GM18907 (cell line): ENCODE data around the gene CCR2.

Experiments used
- ATAC-seq: cut with Tn5 transposase; IDR thresholded peaks from one replicate; pipeline ENCODE4 v1.9.1; 2021; ENCODE audit warnings: mild to moderate bottlenecking, moderate library complexity; ENCODE audit not compliant: unreplicated experiment

The CCR2 gene

DNA sequence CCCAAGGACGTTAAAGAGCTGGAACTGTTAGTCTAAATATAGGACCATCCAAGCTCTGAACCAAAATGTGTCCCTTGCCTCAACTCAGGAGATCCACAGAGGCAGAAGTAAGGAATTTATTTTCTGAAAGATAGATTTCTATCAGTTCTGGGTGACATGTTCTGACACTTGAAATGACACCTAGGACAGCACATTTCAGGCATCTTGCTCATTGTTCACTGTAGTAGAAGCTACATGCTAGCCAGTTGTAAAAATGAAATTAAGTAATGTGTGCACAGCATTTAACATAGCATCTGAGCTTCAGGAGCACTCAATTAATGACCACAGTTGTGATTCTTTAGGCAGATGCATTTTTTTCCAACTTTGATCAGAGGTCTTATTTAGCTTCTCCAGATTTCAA is 567 bp downstream of the CCR2 start:
- no peak for ATAC-seq

DNA sequence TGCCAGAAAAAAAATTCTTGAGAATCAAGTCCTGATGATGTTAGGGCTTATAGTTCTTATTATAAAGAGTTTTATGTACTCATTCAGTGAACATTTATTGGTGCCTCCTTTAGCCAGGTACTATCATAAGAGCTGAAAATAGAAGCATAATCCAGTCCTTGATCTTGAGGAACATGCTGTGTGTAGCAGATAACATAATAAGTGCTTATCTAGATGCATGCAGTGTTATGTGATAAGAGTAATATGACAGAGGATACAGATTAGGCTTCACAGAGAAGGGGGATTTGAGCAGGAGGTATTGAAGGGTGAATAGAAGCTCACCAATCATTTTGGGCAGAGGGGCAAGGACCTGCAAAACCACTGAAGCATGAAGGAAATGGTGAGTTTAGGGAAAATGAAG is 1.1 kb downstream of the CCR2 start:
- no peak for ATAC-seq

DNA sequence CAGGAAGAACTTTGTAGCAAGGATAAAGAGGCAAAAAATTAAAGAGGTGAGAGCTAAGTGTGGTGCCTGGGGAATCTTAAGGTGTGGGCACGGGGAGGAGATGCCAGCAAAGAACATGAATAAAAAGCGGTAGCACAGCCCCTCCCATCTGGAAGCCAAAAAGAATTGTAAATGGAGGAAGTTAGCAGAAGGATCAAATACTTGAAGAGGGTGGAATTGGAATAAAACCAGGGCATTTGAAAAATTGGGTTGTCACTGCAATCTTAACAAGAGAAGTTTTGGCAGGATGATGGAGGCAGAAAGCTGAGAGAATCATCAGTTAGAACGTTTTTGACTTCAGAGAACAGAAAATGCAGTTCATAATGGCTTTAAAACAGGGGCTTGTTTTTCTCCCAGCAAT is 2.4 kb downstream of the CCR2 start:
- ATAC-seq, result no peak

DNA sequence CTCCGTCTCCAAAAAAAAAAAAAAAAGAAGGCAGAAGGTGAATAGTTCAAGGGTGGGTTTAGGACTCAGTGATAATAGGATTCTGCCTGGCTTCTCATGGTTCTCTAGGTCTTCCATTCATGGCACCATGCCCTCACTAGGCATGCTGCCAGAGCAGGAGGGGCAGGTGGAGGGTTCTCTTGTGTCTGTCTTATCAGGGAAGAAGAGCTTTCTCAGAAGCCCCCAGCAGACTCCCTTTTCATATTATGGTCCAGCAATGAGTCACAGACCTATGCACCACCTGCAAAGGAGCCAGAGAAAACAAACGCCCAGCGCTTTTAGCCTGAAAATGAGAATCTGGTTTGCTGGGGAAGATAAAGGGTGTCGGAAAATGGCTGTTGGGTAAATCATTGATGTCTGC is 3.0 kb downstream of the CCR2 start:
- ATAC-seq, result no peak

DNA sequence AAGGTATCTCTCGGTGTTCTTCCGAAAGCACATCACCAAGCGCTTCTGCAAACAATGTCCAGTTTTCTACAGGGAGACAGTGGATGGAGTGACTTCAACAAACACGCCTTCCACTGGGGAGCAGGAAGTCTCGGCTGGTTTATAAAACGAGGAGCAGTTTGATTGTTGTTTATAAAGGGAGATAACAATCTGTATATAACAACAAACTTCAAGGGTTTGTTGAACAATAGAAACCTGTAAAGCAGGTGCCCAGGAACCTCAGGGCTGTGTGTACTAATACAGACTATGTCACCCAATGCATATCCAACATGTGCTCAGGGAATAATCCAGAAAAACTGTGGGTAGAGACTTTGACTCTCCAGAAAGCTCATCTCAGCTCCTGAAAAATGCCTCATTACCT is 4.6 kb downstream of the CCR2 start:
- no peak for ATAC-seq

DNA sequence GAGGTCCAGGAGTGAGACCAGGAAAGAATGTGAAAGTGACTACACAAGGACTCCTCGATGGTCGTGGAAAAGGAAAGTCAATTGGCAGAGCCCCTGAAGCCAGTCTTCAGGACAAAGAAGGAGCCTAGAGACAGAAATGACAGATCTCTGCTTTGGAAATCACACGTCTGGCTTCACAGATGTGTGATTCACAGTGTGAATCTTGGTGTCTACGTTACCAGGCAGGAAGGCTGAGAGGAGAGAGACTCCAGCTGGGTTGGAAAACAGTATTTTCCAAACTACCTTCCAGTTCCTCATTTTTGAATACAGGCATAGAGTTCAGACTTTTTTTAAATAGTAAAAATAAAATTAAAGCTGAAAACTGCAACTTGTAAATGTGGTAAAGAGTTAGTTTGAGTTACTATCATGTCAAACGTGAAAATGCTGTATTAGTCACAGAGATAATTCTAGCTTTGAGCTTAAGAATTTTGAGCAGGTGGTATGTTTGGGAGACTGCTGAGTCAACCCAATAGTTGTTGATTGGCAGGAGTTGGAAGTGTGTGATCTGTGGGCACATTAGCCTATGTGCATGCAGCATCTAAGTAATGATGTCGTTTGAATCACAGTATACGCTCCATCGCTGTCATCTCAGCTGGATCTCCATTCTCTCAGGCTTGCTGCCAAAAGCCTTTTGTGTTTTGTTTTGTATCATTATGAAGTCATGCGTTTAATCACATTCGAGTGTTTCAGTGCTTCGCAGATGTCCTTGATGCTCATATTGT is 6.0 kb downstream of the CCR2 start:
- no peak for ATAC-seq

DNA sequence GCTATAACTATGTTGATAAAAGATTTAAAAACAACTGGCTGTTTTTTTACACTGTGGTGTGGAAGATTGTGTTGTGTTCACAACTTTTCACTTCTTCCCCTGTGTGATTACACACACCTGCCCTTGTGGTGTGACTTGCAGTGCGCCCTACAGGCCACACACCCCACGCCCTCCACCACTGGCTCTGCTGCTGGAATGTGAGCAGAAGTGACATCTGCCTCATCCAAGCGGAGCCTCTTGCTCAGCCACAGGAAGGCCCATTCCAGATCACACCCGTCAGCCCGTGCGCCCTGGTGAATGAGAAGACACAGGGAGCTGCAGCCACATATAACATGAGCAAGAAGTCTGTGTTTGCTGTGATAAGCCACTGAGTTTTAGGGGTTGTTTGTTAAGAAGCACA is 7.0 kb downstream of the CCR2 start:
- no peak for ATAC-seq

DNA sequence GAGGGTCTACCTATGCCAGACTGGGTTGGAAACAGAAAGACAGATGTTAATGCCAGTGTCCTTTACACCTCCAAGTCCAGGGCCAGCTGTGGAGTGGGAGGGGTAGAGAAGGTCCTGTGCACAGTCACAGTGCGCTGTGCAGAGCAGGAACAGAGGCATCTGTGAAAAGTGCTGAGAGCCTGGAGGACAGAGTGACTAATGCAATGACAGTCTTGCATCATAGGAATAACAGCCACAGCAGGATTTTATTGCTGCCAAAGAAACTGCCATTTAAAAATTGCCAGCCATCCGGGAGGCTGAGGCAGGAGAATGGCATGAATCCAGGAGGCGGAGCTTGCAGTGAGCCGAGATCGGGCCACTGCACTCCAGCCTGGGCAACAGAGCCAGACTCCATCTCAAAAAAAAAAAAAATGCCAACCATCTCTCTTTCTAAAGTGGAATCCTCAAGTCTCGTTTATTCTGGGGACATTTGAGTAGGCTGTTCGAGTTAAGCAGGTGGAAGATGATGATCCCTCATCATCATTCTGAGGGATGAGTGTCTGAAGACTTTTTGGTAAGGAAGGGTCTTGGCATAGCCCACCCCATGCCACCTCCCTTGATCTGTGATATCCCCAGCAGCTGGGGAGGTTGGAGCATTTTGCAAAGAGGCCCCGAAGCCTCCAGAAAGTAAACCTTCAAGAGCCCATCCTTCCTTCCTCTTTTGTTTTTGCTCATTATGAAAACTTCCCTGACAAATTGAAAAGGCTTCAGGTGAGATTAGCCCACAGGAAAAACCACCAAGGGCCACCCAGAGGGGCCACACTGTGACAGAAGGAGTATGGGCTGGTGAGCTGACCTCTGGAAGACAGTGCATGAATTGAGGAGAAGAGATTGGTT is 7.7 kb downstream of the CCR2 start:
- no peak for ATAC-seq

DNA sequence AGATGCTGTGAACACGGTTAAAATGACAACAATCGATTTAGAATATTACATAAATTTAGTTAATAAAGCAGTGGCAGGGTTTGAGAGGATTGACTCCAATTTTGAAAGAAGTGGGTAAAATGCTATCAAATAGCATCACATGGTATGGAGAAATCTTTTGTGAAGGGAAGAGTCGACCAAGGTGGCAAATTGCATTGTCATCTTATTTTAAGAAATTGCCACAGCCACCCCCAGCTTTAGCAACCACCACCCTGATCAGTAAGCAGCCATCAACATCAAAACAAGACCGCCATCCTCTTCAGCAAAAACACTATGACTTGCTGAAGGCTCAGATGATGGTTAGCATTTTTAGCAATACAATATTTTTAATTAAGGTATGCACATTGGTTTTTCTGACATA is 11.1 kb downstream of the CCR2 start:
- no peak for ATAC-seq

DNA sequence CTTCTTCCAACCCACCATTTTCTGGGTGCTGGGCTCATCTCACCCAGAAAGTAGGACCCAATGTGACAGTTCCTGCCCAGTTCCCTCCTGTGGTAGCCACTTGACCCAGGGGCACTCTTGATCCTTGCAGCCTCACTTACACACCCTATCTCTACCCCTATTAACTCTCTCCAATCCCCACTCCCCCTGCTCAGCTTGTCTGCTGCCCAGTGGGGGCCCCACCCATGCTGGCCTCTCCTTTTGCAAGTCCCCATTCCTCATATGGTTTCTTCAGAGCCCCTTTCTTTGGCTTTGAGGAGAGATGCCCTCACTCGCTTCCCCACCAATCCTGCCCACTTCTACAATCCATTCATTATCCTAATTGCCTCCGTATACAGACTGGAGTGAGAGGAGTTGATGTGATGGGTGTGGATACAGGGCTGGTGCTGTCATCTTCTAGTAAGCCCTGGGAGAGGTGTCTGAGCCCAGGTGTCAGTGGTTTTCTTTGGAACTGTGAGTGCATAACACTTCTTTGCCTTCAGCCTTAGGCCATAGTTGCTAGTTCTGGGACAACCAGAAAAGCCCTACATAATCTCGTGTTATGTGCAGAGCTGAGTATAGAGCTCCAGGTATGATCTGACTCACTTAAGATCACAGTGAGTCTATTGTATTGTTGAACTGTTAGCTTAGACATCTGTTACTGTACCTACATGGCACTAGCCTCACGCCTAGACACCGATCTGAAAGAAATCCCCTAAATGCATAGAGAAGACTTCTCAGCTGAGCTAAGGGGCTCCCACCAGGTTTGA is 12.0 kb downstream of the CCR2 start:
- ATAC-seq, result no peak

DNA sequence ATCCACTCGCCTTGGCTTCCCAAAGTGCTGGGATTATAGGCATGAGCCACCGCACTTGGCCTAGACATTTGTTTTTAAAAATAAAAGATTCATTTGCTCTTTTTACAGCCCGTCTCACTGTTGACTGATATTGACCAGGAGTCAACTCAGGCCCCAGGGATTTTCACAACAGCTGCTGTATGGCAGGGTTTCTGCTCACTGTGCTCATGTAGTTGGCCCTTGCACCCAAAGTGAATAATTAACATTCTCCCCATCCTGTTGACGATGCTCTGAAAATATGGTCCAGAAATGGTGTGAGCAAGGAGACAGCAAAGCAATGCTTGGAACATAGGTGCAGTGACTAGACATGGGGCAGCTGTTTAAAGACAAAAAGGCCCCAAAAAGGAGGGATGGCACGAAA is 13.9 kb downstream of the CCR2 start:
- ATAC-seq, result no peak

DNA sequence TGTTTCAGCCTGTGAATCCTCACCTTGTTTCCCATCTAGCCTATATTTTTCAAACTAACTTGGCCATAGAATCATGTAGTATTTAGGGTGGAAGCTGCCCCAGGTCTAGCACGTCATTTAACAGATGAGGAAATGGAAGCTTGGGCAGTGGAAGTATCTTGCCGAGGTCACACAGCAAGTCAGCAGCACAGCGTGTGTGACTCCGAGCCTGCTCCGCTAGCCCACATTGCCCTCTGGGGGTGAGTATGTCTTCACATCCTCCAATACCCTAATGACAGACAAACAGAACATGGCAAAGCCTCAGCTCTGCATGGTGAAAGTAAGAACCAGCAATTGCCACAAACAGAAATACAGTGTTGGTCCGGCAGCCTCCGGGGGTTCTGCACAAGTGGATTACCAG is 14.7 kb downstream of the CCR2 start:
- ATAC-seq, result no peak

DNA sequence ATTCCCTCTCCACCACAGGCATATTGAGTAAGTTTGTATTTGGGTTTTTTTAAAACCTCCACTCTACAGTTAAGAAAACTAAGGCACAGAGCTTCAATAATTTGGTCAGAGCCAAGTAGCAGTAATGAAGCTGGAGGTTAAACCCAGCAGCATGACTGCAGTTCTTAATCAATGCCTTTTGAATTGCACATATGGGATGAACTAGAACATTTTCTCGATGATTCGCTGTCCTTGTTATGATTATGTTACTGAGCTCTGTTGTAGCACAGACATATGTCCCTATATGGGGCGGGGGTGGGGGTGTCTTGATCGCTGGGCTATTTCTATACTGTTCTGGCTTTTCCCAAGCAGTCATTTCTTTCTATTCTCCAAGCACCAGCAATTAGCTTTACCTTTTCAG is 15.2 kb downstream of the CCR2 start:
- ATAC-seq, result no peak

DNA sequence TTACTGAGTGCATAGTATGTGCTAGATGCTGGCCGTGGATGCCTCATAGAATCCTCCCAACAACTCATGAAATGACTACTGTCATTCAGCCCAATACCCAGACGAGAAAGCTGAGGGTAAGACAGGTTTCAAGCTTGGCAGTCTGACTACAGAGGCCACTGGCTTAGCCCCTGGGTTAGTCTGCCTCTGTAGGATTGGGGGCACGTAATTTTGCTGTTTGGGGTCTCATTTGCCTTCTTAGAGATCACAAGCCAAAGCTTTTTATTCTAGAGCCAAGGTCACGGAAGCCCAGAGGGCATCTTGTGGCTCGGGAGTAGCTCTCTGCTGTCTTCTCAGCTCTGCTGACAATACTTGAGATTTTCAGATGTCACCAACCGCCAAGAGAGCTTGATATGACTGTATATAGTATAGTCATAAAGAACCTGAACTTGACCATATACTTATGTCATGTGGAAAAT is 15.8 kb downstream of the CCR2 start:
- ATAC-seq, result peak; percentile 62

DNA sequence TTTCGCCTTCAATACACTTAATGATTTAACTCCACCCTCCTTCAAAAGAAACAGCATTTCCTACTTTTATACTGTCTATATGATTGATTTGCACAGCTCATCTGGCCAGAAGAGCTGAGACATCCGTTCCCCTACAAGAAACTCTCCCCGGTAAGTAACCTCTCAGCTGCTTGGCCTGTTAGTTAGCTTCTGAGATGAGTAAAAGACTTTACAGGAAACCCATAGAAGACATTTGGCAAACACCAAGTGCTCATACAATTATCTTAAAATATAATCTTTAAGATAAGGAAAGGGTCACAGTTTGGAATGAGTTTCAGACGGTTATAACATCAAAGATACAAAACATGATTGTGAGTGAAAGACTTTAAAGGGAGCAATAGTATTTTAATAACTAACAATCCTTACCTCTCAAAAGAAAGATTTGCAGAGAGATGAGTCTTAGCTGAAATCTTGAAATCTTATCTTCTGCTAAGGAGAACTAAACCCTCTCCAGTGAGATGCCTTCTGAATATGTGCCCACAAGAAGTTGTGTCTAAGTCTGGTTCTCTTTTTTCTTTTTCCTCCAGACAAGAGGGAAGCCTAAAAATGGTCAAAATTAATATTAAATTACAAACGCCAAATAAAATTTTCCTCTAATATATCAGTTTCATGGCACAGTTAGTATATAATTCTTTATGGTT is 17.1 kb downstream of the CCR2 start, which contains the start of gene CCR5:
Gene CCR5 (plus strand): TSS at position 108 of the 680 bp plus-strand sequence. CDS start 1,957 bp downstream, outside the sequence.
- no peak for ATAC-seq

DNA sequence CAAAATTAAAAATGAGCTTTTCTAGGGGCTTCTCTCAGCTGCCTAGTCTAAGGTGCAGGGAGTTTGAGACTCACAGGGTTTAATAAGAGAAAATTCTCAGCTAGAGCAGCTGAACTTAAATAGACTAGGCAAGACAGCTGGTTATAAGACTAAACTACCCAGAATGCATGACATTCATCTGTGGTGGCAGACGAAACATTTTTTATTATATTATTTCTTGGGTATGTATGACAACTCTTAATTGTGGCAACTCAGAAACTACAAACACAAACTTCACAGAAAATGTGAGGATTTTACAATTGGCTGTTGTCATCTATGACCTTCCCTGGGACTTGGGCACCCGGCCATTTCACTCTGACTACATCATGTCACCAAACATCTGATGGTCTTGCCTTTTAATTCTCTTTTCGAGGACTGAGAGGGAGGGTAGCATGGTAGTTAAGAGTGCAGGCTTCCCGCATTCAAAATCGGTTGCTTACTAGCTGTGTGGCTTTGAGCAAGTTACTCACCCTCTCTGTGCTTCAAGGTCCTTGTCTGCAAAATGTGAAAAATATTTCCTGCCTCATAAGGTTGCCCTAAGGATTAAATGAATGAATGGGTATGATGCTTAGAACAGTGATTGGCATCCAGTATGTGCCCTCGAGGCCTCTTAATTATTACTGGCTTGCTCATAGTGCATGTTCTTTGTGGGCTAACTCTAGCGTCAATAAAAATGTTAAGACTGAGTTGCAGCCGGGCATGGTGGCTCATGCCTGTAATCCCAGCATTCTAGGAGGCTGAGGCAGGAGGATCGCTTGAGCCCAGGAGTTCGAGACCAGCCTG is 17.8 kb downstream of the CCR2 start:
- no peak for ATAC-seq

DNA sequence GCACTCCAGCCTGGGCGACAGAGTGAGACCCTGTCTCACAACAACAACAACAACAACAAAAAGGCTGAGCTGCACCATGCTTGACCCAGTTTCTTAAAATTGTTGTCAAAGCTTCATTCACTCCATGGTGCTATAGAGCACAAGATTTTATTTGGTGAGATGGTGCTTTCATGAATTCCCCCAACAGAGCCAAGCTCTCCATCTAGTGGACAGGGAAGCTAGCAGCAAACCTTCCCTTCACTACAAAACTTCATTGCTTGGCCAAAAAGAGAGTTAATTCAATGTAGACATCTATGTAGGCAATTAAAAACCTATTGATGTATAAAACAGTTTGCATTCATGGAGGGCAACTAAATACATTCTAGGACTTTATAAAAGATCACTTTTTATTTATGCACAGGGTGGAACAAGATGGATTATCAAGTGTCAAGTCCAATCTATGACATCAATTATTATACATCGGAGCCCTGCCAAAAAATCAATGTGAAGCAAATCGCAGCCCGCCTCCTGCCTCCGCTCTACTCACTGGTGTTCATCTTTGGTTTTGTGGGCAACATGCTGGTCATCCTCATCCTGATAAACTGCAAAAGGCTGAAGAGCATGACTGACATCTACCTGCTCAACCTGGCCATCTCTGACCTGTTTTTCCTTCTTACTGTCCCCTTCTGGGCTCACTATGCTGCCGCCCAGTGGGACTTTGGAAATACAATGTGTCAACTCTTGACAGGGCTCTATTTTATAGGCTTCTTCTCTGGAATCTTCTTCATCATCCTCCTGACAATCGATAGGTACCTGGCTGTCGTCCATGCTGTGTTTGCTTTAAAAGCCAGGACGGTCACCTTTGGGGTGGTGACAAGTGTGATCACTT is 18.8 kb downstream of the CCR2 start:
- no peak for ATAC-seq

DNA sequence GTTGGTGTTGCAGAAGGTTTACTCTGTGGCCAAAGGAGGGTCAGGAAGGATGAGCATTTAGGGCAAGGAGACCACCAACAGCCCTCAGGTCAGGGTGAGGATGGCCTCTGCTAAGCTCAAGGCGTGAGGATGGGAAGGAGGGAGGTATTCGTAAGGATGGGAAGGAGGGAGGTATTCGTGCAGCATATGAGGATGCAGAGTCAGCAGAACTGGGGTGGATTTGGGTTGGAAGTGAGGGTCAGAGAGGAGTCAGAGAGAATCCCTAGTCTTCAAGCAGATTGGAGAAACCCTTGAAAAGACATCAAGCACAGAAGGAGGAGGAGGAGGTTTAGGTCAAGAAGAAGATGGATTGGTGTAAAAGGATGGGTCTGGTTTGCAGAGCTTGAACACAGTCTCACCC is 20.8 kb downstream of the CCR2 start:
- ATAC-seq, result no peak

DNA sequence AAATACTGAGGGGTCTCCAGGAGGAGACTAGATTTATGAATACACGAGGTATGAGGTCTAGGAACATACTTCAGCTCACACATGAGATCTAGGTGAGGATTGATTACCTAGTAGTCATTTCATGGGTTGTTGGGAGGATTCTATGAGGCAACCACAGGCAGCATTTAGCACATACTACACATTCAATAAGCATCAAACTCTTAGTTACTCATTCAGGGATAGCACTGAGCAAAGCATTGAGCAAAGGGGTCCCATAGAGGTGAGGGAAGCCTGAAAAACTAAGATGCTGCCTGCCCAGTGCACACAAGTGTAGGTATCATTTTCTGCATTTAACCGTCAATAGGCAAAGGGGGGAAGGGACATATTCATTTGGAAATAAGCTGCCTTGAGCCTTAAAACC is 21.3 kb downstream of the CCR2 start:
- ATAC-seq, result no peak
